ENCODE data around the gene FILIP1L.
"Not testable (repeated sequence)": the region's sequence is repeated elsewhere in the genome, so short reads cannot be mapped to it uniquely, and the experiment has no call there.

Gene FILIP1L

GRCh38 chr3:99842826-99843589, 271.3 kb downstream of the FILIP1L start:
- DNase-seq (ENCODE audit: low read depth in 2 of 2): no peak

DNA sequence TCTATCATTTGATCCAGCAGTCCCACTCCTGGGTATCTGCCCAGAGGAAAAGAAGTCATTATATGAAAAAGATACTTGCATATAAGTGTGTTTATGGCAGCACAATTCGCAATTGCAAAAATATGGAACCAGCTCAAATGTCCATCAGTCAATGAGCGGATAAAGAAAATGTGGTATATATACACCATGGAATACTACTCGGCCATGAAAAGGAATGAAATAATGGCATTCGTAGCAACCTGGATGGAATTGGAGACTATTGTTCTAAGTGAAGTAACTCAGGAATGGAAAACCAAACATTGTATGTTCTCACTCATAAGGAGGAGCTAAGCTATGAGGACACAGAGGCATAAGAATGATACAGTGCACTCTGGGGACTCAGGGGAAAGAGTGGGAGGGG, 272.4 kb downstream of the FILIP1L start:
- not testable (repeated sequence) for DNase-seq (ENCODE audit: low read depth in 2 of 2)

DNA sequence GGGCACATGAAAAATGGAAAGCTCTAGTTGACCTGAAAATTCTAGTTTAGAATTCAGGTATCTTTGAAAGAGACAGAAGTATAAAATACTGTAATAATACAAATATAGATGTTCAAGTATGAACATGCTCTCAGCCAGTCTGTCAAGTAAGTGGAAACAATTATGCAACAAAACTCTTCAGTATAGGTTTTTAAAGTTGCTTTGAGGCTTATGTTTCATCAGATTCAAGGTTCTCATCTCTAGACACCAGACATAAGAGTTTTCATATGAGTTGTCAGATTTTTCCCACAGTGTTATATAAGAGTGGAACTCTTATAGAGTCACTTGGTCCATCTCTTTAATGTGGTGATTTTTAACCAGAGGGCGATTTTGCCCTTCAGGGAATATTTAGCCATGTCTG, 274.7 kb downstream of the FILIP1L start:
- DNase-seq (ENCODE audit: low read depth in 2 of 2): no peak

- DNase-seq (ENCODE audit: low read depth in 2 of 2): no peak
Observed at GRCh38 chr3:99838755-99839154, 275.5 kb downstream of the FILIP1L start.

DNA sequence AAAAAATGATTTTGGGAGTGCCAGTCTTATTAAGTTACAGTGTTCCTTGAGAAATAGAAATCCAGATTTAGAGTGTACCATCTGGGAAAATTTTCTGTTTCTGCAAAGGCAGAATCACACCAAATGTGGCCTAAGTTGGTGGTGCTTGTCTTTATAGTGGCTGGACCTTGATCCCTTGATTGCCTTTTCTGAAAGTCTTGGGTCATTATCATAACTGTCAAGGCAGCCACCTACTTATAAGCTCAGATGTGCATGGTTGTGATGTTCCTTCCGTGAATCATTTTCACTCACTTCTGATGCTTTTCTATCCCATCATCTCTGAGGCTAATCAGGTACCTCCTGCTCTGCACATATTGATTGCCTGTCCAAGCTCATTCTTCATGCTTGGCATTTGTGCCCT, 276.6 kb downstream of the FILIP1L start:
- no peak for DNase-seq (ENCODE audit: low read depth in 2 of 2)

- no peak for DNase-seq (ENCODE audit: low read depth in 2 of 2)
Observed at GRCh38 chr3:99836681-99837080, 277.6 kb downstream of the FILIP1L start.

DNA sequence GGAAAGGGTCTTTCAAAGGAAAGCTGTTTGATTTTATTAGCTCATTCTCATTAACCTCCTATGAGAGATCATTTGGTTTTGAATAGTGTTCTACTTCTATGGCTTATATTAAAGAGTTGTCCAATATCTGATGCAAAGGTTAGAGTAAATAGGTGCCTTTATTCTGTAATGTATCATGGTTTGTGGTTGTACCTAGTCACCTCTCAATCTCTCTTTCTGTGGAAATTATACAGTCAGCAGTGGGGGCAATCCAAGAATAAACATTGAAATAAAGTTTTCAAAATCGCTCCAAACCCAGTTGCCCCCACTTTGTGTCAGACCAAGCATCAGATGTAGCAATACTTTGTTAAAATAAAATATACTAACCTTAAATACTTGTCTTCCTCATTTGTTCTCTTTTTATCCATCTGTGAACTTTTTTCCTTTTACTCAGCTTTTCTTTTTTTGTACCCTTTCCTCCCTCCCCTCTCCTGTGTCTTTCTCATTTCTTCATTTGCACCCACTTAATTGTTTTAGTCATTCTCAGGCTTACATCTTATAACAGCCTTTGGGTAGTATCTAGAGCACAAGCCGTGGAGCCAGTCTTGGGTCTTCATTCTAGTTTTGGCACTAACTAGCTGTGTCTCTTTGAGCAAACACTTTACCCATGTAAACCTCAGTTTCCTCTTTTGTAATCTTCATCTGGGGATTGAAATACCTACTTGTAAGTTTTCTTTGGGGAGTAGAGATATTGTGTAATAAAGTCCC, 279.9 kb downstream of the FILIP1L start:
- DNase-seq (ENCODE audit: low read depth in 2 of 2): no peak

GRCh38 chr3:99833617-99834205, 280.6 kb downstream of the FILIP1L start:
- DNase-seq (ENCODE audit: low read depth in 2 of 2): no peak

DNA sequence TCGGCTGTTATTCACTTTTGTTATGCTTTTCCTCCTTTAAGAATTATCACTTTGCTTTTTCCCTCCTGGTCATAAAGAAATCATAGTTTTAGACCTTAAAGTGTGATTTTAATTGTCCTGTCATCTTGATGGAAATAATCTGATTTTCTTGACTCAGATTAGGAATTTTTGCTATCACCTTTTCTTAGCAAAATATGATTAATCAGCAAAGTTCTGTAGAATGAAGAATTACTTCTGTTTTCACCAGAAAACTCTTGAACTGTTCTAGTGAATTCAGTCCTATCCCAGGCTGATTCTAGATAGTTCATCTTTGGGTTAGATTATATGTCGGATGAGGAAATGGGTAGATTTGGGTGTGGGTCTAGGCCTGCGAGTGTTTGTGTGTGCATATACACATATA, 284.5 kb downstream of the FILIP1L start:
- no peak for DNase-seq (ENCODE audit: low read depth in 2 of 2)

DNA sequence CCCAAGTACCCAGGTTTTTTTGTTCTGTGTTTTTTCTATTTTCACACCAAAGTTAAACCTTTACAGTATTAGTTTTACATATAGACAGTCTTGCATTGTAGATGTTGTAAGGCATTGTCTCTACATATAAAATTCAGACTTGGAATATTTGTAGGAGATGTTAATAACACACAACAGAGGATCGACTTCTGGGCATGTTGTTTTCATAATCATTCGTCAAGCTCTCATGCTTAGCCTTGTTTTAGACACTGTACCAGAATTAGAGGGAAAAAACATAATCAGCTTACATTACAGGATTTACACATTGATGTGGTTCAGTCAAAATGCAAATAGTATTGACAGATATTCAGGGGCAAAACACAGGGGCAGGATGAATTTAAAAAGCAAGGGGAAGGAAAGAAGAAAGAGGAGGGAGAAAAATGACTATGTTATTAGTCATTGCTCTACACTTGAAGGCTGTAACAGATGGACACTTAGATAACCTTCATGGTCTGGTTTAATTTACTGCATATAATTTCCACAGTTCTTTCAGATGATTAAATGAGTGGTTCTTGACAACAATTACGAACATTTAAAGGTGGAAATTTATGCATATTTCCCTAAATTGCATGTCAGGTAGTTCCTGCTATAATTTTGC, 289.2 kb downstream of the FILIP1L start:
- no peak for DNase-seq (ENCODE audit: low read depth in 2 of 2)

DNA sequence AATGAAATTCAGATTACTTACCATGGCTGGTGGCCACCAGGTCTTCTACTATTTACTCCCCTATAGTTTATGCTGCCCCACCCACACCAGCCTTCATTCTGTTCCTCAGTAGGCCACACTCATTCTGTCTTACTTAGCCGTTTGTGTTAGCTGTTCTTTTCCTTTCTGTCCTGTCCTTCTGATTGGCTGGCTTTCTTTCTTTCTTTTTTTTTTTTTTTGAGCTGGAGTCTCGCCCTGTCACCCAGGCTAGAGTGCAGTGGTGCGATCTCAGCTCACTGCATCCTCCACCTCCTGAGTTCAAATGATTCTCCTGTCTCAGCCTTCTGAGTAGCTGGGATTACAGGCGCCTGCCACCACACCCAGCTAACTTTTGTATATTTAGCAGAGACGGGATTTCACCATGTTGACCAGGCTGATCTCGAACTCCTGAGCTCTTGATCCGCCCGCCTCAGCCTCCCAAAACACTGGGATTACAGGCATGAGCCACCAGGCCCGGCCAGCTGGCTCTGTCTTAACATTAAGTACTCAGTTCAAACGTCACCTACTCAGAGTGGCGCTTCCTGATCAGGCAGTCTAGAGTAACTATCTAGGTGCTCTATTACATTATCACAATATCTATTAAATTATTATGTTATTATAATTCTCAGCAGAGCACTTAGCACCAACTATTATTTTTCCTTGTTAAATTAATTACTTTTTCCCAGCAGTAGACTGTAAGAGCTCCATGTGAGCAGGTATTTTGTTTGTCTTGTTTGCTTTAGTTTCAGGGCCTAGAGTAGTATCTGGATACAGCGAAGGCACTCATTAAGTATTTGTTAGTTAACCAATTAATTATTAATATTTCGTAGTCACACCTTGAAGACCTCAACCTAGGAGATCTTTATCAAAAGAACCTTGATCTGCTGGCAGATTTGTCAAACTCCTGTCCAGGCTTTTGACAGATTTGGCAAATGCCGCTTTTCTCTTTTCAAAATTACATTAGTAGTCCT, 290.3 kb downstream of the FILIP1L start:
- no peak for DNase-seq (ENCODE audit: low read depth in 2 of 2)

GRCh38 chr3:99818818-99819217, 295.5 kb downstream of the FILIP1L start:
- DNase-seq (ENCODE audit: low read depth in 2 of 2): no peak

- peak; percentile 89 to 95 for DNase-seq (ENCODE audit: low read depth in 2 of 2)
Observed at GRCh38 chr3:99817437-99818240, 296.7 kb downstream of the FILIP1L start, which contains the start of gene CMSS1. Gene CMSS1, plus strand, starts transcription at chr3:99817862.

GRCh38 chr3:99817047-99817436, 297.3 kb downstream of the FILIP1L start:
- no peak for DNase-seq (ENCODE audit: low read depth in 2 of 2)

GRCh38 chr3:99810403-99810802, 303.9 kb downstream of the FILIP1L start:
- no peak for DNase-seq (ENCODE audit: low read depth in 2 of 2)

DNA sequence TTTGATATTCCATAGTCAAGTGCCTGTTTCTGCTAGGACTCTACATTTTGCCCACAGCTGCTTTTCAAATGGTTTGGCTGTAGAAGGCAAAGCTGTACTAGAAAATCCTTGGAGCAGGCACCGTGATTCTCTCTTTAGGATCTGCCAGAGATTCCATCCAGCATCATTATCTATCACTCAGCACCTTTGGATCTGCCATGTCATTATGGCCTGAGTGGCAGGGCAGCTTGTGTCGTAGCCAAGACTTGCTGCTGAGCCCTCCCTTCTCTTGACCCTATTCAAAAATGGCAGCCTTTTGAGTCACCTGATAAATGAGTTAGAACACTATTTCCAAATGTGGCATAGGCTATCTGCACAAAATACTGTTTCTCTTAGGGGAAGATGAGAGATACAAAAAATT, 304.7 kb downstream of the FILIP1L start:
- no peak for DNase-seq (ENCODE audit: low read depth in 2 of 2)

DNA sequence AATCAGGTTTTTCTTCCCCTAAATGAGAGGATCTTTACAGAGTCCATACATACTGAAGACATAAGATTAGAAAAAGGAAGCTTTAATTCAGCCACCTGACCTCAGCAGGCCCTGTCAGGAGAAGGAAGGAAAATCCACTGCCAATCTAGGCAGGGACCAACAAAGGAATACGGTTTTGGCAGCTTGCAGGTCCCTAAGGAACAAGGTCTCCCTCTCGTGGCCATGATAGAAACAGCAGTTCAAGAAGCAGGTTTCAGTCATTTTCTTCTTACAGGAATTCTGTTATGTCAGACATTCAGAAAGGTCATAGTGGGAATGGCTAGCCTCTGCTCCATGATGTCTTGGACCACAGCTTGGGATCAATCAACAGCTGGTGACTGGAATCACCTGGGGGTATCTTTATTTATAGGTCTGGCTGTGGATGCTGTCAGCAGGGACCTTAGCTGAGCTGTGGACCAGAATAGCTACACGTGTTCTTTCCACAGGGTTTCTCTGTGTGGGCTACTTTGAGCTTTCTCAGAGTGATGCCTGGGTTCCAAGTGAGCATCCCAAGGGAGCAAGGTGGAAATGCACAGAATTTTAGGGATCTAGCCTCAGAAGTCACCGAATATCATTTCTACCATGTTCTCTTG, 306.0 kb downstream of the FILIP1L start:
- DNase-seq (ENCODE audit: low read depth in 2 of 2): peak in 1 of 2 donors; percentile 19

DNA sequence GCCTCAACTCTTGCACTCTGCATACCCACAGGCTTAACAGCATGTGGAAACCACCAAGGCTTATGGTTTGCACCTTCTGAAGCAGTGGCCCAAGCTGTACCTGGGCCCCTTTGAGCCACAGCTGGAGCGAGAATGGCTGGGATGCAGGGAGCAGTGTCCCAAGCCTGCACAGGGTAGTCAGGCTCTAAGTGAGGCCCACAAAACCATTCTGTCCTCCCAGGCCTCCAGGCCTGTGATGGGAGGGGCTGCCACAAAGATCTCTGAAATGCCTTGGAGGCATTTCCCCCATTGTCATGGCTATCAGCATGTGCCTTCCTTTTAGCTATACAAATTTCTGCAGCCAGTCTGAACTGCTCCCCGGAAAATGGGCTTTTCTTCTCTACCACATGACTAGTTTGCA, 309.1 kb downstream of the FILIP1L start:
- no peak for DNase-seq (ENCODE audit: low read depth in 2 of 2)

- DNase-seq (ENCODE audit: low read depth in 2 of 2): no peak
Observed at GRCh38 chr3:99803297-99803696, 311.0 kb downstream of the FILIP1L start.

DNA sequence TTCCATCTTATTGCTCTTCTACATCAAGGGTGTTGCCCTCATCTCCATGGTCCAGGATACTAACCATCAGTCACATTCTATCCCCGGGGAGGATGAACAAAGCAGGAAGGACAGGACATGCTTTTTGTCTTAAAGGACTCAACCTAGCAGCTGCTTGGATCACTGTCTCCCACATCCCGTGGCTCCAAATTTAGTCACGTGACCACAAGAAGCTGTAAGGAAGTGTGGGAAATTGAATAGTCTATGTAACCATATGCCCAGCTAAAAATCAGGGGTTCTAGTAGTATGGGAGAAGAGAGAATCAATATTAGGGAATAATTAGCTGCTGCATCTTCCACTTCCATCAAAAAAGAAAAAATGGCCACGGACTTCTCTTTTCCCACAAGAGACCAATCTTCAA, 314.9 kb downstream of the FILIP1L start:
- DNase-seq (ENCODE audit: low read depth in 2 of 2): no peak
